ENCODE results near the gene IL17A. TPM values are rescaled to one million over a fixed set of nuclear protein-coding genes. Genes with fewer than 3 reads are reported as not detected.
A peak's percentile ranks its signal among the peaks of the same experiment; 100 is the strongest.

IL17A gene
- total RNA-seq, 1 donor from 2014 or later, result not detected

DNA sequence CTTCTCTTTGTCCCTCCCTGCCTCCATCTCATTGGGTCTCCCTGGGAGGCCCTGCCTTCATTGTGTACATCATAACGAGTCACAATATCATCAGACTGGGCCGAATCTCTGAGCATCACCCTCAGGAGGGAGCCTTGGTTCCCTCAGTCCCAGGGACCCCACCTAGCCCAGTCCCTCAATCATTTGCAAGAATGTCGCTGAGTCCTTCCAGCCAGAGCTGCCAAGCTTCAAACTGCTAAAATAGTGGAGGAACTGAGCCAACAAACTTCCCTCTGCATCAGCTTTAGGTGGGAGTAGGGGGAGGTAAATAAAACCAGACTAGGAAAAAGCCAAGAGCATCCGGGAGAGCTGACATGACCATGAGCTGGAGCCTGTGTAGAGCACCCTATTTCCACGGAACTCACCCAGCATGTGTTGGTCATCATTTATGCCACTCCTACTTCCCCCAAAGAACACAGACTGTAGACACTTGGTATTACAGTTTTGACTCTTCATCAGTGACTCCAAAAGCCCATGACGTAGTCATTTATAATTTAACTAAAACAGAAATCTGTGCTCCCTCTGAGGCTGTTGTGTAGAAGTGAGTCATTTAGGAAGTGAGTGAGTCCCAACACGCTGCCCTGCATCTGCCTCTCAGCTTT, 28.8 kb upstream of the IL17A start:
- no peak overlapping the region for H3K4me3 Mint-ChIP-seq (ENCODE audit: low read depth)
- peaks cover 13% of the 10 kb centered on the region for H3K9me3 Mint-ChIP-seq (ENCODE audit: low read depth)
- no peak for DNase-seq (ENCODE audit: low spot score, unreplicated experiment)
- no peaks in the 10 kb centered on the region for H3K36me3 Mint-ChIP-seq (ENCODE audit: insufficient read depth)
- H3K27ac Mint-ChIP-seq, result no peak overlapping the region
- H3K4me1 Mint-ChIP-seq (ENCODE audit: low read depth), result peaks cover 3% of the 10 kb centered on the region
- TF ChIP-seq, protein P1, sequence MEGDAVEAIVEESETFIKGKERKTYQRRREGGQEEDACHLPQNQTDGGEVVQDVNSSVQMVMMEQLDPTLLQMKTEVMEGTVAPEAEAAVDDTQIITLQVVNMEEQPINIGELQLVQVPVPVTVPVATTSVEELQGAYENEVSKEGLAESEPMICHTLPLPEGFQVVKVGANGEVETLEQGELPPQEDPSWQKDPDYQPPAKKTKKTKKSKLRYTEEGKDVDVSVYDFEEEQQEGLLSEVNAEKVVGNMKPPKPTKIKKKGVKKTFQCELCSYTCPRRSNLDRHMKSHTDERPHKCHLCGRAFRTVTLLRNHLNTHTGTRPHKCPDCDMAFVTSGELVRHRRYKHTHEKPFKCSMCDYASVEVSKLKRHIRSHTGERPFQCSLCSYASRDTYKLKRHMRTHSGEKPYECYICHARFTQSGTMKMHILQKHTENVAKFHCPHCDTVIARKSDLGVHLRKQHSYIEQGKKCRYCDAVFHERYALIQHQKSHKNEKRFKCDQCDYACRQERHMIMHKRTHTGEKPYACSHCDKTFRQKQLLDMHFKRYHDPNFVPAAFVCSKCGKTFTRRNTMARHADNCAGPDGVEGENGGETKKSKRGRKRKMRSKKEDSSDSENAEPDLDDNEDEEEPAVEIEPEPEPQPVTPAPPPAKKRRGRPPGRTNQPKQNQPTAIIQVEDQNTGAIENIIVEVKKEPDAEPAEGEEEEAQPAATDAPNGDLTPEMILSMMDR (IDR thresholded peaks at IDR 0.05; ENCODE audit: unreplicated experiment), result no peak
- no peaks in the 10 kb centered on the region for H3K27me3 Mint-ChIP-seq

DNA sequence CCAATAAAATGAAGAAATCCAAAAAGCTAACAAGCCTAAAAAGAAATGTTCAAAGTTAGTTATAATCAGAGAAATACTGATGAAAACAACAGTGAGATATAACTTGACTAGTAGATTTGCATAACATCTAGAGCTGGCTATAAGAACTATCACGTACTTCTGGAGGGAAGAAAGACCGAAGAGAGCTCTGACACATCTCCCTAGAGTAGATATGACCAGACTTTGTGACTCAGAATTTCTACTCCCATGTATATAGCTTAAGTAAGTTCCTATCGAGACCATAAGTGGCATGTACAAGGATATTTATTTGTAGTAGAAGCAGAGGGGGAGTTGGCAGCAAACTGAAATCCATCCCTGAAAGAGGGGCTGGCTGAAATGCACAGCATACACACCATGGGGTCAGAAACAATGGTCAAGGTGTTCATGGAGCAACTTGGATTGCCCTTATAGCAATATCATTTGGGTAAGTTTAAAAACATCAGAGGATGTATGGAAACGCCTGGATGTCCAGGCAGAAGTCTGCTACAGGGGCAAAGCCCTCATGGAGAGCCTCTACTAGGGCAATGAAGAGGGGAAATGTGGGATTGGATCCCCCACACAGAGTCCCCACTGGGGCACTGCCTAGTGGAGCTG, 25.6 kb upstream of the IL17A start:
- H3K36me3 Mint-ChIP-seq (ENCODE audit: insufficient read depth), result no peaks in the 10 kb centered on the region
- TF ChIP-seq, protein P1 (IDR thresholded peaks at IDR 0.05; ENCODE audit: unreplicated experiment), result no peak
- H3K27ac Mint-ChIP-seq, result no peak overlapping the region
- peaks cover 13% of the 10 kb centered on the region for H3K9me3 Mint-ChIP-seq (ENCODE audit: low read depth)
- DNase-seq (ENCODE audit: low spot score, unreplicated experiment), result no peak
- H3K4me1 Mint-ChIP-seq (ENCODE audit: low read depth), result no peaks in the 10 kb centered on the region
- no peak overlapping the region for H3K4me3 Mint-ChIP-seq (ENCODE audit: low read depth)
- peaks cover 3% of the 10 kb centered on the region for H3K27me3 Mint-ChIP-seq

DNA sequence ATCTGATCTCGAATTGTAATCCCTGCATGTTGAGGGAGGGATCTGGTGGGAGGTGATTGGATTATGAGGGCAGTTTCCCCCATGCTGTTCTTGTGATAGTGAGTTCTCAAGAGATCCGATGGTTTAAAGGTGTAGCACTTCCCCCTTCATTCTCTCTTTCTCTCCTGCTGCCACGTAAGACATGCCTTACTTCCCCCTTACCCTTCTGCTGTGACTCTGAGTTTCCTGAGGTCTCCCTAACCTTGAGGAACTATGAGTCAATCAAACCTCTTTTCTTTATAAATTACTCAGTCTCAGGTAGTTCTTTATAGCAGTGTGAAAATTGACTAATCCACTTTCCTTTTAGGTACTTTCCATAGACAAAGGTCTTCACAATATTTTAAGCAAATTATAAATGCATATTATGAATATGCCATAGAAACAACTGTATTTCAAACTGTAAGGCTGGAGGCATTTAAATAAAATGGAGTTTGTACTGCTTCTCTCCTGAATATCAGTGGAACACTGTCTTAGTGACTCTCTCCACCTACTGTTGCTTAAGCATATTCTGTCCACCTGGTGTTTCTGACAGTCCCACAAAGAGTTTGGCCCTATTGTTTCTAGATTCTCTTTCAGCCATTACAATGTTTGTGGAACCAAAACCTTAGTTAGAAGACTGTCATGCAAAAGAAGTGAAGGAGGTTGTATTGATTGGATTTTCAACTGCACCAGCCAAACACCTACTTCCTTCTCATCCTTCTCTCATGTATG, 24.3 kb upstream of the IL17A start:
- TF ChIP-seq, protein P1 (IDR thresholded peaks at IDR 0.05; ENCODE audit: unreplicated experiment), result no peak
- Mint-ChIP-seq H3K9me3 (ENCODE audit: low read depth) (peaks cover 13% of the 10 kb centered on the region), H3K4me1 (ENCODE audit: low read depth) (no peaks in the 10 kb centered on the region), H3K27me3 (peaks cover 3% of the 10 kb centered on the region), H3K4me3 (ENCODE audit: low read depth) (no peak overlapping the region), H3K36me3 (ENCODE audit: insufficient read depth) (no peaks in the 10 kb centered on the region), H3K27ac (no peak overlapping the region)
- no peak for DNase-seq (ENCODE audit: low spot score, unreplicated experiment)

DNA sequence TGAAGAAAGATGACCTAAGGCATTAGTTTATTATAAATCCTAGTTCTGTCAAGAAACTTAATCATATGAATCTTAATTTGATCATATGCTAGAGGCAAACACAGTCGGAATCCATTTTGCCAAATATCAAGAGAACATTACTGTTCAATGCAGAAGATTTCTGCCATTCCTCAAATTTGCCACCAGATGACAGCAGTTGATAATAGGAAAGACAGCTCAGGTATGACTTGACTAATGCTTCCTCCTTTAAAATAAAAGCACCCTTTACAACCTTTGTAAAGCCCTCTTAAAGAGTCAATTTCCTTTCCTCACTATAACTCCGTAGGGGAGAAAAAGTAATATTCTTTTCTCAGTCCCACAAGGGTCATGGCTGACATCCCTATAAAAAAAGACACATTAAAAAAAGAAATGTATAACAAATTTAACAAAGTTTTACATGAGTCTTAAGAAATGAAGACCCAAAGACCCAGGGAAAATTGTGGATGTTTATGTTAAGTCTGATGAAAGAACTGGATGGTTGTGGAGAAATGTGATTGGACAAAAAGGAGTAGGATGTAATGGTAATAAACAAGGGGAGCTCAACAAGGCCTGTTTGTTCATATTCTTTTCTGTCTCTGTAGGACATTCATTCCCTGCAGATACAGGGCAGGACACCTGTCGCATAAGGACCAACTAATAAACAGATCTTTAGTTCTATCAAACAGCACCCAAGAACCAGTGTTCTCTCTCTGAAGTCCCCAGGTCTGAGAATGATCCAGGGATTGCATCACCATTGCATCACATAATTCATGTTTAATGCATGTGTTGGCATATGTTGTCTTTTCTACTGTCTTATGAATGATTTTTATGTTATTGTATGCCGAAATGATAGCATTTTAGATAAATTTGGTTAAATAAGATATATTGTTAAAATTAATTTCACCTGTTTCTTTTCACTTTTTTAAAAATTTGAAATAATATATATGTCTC, 23.0 kb upstream of the IL17A start:
- Mint-ChIP-seq H3K9me3 (ENCODE audit: low read depth) (peaks cover 17% of the 10 kb centered on the region), H3K27me3 (peaks cover 7% of the 10 kb centered on the region), H3K4me3 (ENCODE audit: low read depth) (no peak overlapping the region), H3K27ac (no peak overlapping the region), H3K36me3 (ENCODE audit: insufficient read depth) (no peaks in the 10 kb centered on the region), H3K4me1 (ENCODE audit: low read depth) (no peaks in the 10 kb centered on the region)
- DNase-seq (ENCODE audit: low spot score, unreplicated experiment), result no peak
- TF ChIP-seq, protein P1 (IDR thresholded peaks at IDR 0.05; ENCODE audit: unreplicated experiment), result peak; percentile 33
